Skeletal muscle cell (primary cell): ENCODE measurements around the gene OLFML1.

Source experiments
- DNase-seq: peaks from one replicate; pipeline ENCODE4 v3.0.0-alpha.2; 2010; ENCODE audit warnings: low read depth
- H3K4me3 ChIP-seq: 2 replicates; pipeline ENCODE4 v1.5.1; 2011; ENCODE audit warnings: low read depth, mild to moderate bottlenecking, control low read depth, low read length, moderate library complexity

The OLFML1 gene

GRCh38 chr11:7525424-7525823, 40.1 kb downstream of the OLFML1 start:
- no peak overlapping the region for H3K4me3 ChIP-seq
- DNase-seq, result no peak

- no peak for DNase-seq
- H3K4me3 ChIP-seq, result no peak overlapping the region
Observed at GRCh38 chr11:7527029-7527428, 41.7 kb downstream of the OLFML1 start.

DNA sequence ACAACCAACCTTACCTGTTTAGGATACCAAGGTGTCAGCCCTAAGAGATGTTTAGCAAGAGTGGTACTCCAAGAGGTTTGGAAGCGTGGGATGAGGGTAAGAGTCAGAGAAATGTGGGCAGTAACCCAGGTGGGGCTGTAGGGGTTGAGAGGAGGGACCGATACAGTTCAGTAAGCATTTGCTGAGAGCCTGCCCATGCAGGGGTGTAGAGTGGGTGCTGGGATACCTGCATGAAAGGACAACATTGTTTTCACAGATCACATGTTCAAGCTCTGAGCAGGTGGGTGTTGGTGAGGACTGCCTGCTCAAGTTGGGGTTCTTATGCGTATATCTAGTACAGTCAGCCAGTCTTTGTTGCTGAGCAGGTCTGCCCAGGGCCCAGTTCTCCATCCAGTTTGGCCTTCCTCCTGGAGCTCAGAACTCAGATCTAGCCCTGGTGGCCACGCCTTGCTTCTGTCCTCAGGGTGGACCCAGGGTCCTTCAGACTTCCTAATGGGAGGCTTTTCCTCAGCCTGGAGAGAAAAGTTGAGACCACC, 43.3 kb downstream of the OLFML1 start:
- DNase-seq, result no peak
- no peak overlapping the region for H3K4me3 ChIP-seq

DNA sequence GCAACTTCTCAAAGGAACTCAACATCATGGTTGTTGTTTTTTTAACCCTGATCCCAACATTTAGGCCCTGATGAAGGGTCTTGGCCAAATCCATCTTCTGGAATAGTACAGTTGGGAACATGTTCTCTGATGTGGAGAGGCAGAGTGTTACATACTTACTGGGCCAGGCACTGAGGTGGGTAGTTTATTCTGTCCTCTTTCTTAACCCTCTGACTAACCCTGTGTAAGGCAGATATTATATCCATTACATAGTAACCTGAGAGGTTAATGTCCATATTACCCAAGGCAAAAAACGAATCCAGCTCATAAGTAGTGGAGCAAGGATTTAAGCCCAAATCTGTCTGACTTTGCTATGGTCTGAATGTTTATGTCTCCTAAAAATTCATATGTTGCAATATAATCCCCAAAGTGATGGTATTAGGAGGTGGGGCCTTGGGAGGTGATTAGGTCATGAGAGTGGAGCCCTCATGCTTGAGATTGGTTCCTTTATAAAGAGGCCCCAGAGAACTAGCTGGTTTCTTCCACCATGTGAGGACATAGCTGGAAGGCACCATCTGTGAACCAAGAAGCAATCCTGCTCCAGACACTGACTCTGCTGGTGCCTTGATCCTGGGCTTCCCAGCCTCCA, 44.8 kb downstream of the OLFML1 start:
- DNase-seq, result no peak
- H3K4me3 ChIP-seq, result no peak overlapping the region

- no peak for DNase-seq
- no peak overlapping the region for H3K4me3 ChIP-seq
Observed at GRCh38 chr11:7531011-7531410, 45.7 kb downstream of the OLFML1 start.

DNA sequence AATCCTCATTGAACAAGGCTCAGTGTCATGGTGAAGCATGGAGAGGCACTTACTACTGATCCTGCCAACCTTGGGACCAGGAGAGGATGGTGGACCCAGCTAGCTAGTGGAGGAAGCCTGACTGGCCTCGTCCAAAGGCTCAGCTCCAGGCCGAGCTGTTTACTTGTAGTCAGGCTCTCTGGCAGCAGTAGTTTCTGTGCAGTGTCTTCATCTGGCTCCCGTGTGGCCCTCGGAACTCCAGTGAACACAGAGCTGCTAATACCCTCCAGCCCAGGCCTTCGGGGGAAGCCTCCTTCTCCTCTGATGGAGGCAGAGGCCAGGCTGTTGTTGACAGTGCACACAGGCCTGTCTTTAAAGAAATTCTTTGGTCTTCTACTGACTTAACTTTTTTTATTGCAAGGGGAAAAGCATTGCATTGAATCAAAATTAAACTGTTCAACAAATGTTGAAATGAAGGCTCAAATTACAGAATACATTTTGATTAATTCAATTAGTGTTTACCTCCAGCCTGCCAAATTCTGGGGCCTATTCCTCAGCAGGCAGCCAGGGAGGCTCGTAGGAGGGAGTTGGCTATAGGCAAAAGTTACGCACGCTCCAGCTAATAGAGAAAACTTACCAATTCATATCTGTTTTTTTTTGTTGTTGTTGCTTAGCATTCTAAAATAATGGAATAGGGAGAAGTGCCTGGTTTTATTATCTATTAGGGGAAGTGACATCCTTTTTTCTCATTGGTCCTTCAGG, 47.3 kb downstream of the OLFML1 start:
- no peak overlapping the region for H3K4me3 ChIP-seq
- no peak for DNase-seq

- no peak for DNase-seq
- no peak overlapping the region for H3K4me3 ChIP-seq
Observed at GRCh38 chr11:7533199-7534041, 48.1 kb downstream of the OLFML1 start.

DNA sequence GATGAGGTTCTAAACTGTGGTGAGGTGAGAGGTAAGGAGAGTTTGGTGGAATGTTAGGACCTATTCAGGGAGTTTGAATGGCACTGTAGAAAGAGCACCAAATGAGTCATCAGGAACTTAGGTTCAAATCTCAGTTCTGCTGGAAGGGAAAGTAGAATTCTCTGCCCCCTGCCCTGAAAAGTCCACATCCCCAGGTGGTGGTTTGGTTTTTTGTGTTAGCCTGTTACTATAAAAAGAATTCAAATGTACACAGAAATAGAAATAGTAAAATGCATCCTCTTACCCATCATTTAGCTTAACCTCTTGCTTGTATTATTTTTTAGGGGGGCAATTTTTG, 48.7 kb downstream of the OLFML1 start:
- no peak overlapping the region for H3K4me3 ChIP-seq
- DNase-seq, result no peak

DNA sequence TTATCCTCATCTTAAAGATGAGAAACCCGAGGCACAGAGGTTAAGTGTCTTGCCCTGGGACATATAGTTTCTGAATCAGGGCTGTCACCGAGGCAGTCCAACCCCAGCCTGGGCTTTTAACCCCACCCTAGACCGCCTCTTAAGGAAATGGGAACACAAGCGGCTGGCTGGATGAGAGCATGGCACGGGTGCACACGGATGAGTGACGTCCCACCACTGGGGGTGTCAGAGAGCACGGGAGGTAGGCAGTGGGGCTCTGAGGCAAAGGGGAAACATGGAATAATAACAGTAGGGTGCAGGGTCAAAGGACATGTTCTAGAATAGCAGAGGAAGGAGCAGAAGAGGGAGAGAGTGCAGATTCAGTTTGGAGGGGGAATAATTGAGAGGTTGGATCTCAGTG, 50.8 kb downstream of the OLFML1 start:
- H3K4me3 ChIP-seq, result no peak overlapping the region
- DNase-seq, result no peak

- no peak for DNase-seq
- H3K4me3 ChIP-seq, result no peak overlapping the region
Observed at GRCh38 chr11:7537265-7537664, 52.0 kb downstream of the OLFML1 start.

- no peak overlapping the region for H3K4me3 ChIP-seq
- DNase-seq, result no peak
Observed at GRCh38 chr11:7538031-7538430, 52.7 kb downstream of the OLFML1 start.

GRCh38 chr11:7538466-7539454, 53.5 kb downstream of the OLFML1 start:
- H3K4me3 ChIP-seq, result no peak overlapping the region
- no peak for DNase-seq

DNA sequence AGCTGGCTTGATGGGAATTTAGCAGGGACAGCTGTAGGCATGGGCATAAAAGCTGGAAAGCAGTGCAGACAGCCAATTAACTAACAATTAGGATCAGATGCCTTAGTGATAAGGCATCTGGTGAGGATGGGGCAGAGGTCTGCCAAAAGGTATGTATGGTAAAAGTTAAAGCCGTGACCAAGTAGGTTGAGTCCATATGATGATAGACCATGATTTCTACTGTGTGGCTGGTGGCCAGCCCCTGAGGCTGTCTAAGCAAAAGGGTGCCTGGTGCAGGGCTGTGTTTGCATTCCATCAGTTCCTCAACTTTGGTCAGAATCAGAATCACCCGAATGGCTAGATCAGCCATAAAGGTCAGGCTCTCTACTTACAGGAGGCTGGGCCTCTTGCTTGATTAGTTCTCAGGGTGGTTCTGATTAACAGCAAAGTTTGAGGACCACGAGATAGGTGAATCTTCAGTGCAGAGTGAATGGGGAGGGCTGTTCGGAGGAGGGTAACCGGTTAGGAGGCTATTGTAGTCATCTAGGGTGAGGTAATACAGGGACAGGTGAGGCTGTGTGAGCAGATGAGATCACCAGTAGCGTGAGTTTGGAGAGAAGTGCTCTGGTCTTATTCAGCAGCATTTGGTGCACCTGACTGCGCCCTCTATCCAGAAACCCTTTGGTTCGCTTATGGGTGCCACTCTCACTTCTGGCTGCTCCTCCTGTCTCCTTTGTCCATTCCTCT, 55.7 kb downstream of the OLFML1 start:
- DNase-seq, result no peak
- H3K4me3 ChIP-seq, result no peak overlapping the region

DNA sequence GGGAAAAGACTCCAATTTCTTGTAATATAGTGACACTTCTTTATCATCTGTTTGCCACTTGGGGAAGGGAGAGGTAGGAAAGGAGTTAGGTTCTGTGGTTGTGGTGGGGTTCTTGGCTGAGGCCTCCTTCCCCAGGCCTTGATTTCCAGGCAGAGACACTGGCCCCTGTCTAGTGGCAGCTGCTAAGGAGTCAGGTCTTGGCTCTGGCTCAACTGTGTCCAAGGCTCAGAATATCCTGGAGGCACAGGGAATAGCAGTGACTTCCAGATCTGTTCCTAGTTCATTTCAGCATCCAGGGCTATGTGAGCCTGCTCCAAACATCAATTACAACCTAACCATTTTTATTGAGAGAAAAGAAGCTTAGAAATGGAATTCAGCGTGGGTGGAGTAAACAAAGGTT, 58.0 kb downstream of the OLFML1 start:
- no peak for DNase-seq
- no peak overlapping the region for H3K4me3 ChIP-seq

DNA sequence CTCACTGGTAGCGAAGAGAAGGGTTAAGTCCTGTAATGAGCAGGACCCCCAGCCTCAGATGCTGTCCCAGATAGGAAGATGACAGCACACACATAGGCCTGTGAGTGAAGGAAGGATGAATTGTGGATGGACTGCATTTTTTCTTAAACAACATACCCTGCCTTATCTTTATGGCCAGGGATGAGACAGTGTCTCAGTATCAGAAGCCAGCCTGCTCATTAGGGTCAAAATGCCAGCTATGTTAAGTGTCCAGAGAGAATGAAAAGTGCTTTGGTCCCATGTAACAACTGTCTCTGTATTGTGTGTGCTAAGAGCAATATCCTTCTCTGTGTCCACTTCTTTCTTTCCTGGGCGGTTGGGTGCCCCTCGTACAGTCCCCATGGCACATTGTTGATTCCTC, 58.7 kb downstream of the OLFML1 start:
- no peak for DNase-seq
- no peak overlapping the region for H3K4me3 ChIP-seq

DNA sequence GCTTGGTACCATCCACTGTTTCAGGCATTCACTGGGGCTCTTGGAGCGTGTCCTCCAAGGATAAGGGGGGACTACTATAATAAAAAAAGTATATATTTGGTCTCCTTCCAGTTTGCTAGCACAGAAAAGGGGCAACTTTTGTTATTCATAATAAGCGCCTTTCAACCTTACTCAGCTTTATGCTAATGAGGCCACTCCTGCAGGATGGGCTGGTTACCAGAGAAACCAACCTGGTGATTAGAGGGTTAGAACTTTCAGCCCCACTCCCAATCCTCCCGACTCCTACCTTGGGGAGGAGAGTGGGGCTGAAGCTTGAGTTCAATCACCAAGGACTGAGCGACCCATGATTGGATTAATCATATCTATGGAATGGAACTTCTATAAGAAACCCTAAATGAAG, 60.3 kb downstream of the OLFML1 start:
- DNase-seq, result no peak
- no peak overlapping the region for H3K4me3 ChIP-seq

GRCh38 chr11:7546324-7546791, 61.1 kb downstream of the OLFML1 start:
- no peak for DNase-seq

DNA sequence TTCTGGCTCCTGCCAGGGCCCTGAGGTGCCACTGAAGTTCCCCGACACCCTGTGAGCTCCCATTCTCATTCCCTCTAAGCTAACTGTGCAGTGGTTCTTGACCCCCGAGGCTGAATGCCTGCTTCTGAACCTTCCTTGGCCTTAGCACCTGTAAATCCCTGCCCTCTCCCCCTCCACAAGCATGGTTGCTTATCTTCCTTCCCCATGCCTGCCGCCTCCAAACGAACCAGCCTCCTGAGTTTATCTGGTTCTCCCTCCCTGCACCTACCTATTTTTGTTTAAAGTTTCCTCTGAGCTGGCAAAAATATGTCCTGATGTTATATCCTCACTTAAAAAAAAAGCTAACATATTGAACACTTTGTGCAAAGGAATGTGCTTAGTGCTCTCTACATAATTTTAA, 62.4 kb downstream of the OLFML1 start:
- H3K4me3 ChIP-seq, result no peak overlapping the region
- no peak for DNase-seq

More at GRCh38 chr11:7546324-7546791, 61.1 kb downstream of the OLFML1 start:
- H3K4me3 ChIP-seq, result no peak overlapping the region
